Liver (tissue), 9 donors: ENCODE data around the gene UBASH3B. TPM values are rescaled to one million over a fixed set of nuclear protein-coding genes. Genes with fewer than 3 reads are reported as not detected.

Experiments used
- DNase-seq: peaks from one replicate; pipeline ENCODE4 v3.0.0-alpha.2; 2017; ENCODE audit warnings: low spot score
- H3K27ac ChIP-seq, 2 donors: one replicate each; pipeline ENCODE4 v1.7.0; 2013; ENCODE audit warnings: inconsistent platforms in 2 of 2, low read length in 2 of 2, control low read depth in 1 of 2, low read depth in 1 of 2, mild to moderate bottlenecking in 1 of 2
- H3K27me3 ChIP-seq, 4 donors: one replicate each; pipeline versions ENCODE4 v1.6.1 to v1.7.0; 2013; ENCODE audit warnings: low read length in 3 of 4, inconsistent platforms in 1 of 4, mild to moderate bottlenecking in 1 of 4, moderate library complexity in 1 of 4; ENCODE audit not compliant: control insufficient read depth in 4 of 4, insufficient read depth in 4 of 4
- H3K36me3 ChIP-seq, 4 donors: one replicate each; pipeline versions ENCODE4 v1.6.1 to v1.7.0; 2013; ENCODE audit warnings: low read length in 3 of 4, mild to moderate bottlenecking in 3 of 4, low read depth in 1 of 4, moderate library complexity in 1 of 4; ENCODE audit not compliant: control insufficient read depth in 4 of 4, insufficient read depth in 3 of 4
- H3K4me1 ChIP-seq, 4 donors: one replicate each; pipeline versions ENCODE4 v1.6.1 to v1.7.0; 2013; ENCODE audit warnings: low read length in 3 of 4, mild to moderate bottlenecking in 3 of 4, moderate library complexity in 1 of 4; ENCODE audit not compliant: control insufficient read depth in 4 of 4, insufficient read depth in 4 of 4
- H3K4me3 ChIP-seq, 3 donors: one replicate each; pipeline versions ENCODE4 v1.6.1 to v1.7.0; 2013; ENCODE audit warnings: low read length in 3 of 3, control low read depth in 1 of 3, low read depth in 1 of 3, mild to moderate bottlenecking in 1 of 3
- H3K9ac ChIP-seq, 2 donors: one replicate each; pipeline ENCODE4 v1.7.0; 2013; ENCODE audit warnings: low read length in 2 of 2, mild to moderate bottlenecking in 2 of 2, moderate library complexity in 2 of 2, control low read depth in 1 of 2, low read depth in 1 of 2
- H3K9me3 ChIP-seq, 4 donors: one replicate each; pipeline versions ENCODE4 v1.6.1 to v1.7.0; 2013; ENCODE audit warnings: low read length in 3 of 4; ENCODE audit not compliant: control insufficient read depth in 4 of 4
- ATF3 ChIP-seq: IDR thresholded peaks from 2 replicates; pipeline ENCODE4 v1.6.1; 2016; ENCODE audit warnings: antibody characterized with exemption
- EGR1 ChIP-seq, 2 donors: IDR thresholded peaks; 2 replicates each; pipeline ENCODE4 v1.6.1; 2016 to 2018; ENCODE audit warnings: antibody characterized with exemption in 2 of 2, low read depth in 2 of 2
- FOXA1 ChIP-seq: IDR thresholded peaks from 2 replicates; pipeline ENCODE4 v1.6.1; 2016; ENCODE audit warnings: antibody characterized with exemption
- FOXA2 ChIP-seq: IDR thresholded peaks from 2 replicates; pipeline ENCODE4 v1.6.1; 2016; ENCODE audit warnings: antibody characterized with exemption
- GABPA ChIP-seq, 2 donors: IDR thresholded peaks in 1 of 2; conservative IDR thresholded peaks in 1 of 2; 2 replicates each; pipeline ENCODE4 v1.6.1; 2016; ENCODE audit warnings: antibody characterized with exemption in 2 of 2, mild to moderate bottlenecking in 1 of 2, moderate library complexity in 1 of 2
- HNF4A ChIP-seq, 2 donors: conservative IDR thresholded peaks; 2 replicates each; pipeline ENCODE4 v1.6.1; 2016; ENCODE audit warnings: antibody characterized with exemption in 2 of 2, mild to moderate bottlenecking in 2 of 2
- HNF4G ChIP-seq: IDR thresholded peaks from 2 replicates; pipeline ENCODE4 v1.6.1; 2016; ENCODE audit warnings: antibody characterized with exemption
- JUND ChIP-seq, 2 donors: IDR thresholded peaks; 2 replicates each; pipeline ENCODE4 v1.6.1; 2016; ENCODE audit warnings: antibody characterized with exemption in 2 of 2
- NR2F2 ChIP-seq: IDR thresholded peaks from 2 replicates; pipeline ENCODE4 v1.6.1; 2016; ENCODE audit warnings: antibody characterized with exemption
- RXRA ChIP-seq, 2 donors: IDR thresholded peaks; 2 replicates each; pipeline ENCODE4 v1.6.1; 2017 to 2018; ENCODE audit warnings: antibody characterized with exemption in 2 of 2, mild to moderate bottlenecking in 1 of 2
- TAF1 ChIP-seq: conservative IDR thresholded peaks from 2 replicates; pipeline ENCODE4 v1.6.1; 2016; ENCODE audit warnings: antibody characterized with exemption, mild to moderate bottlenecking
- YY1 ChIP-seq: IDR thresholded peaks from 2 replicates; pipeline ENCODE4 v1.6.1; 2016; ENCODE audit warnings: antibody characterized with exemption, mild to moderate bottlenecking
- ZBTB33 ChIP-seq: IDR thresholded peaks from 2 replicates; pipeline ENCODE4 v1.6.1; 2016; ENCODE audit warnings: antibody characterized with exemption
- WGBS: extraction: QIAGEN DNeasy Blood & Tissue Kit; methylation state at CpG from one replicate; pipeline ENCODE4 v1.1.7; 2013; 5-methylcytosine and 5-hydroxymethylcytosine counted together
- polyA plus RNA-seq, 2 donors: library from polyadenylated mRNA; stranded (reverse) in 1 of 2; unstranded in 1 of 2; fragments of 200-250 nt in 1 of 2; fragments of >200 nt in 1 of 2; fragmentation: Nextera tagmentation in 1 of 2; extraction: Ambion mirVana in 1 of 2; gene quantifications; one replicate each; pipeline versions ENCODE4 v1.2.1 to v1.2.3, GENCODE V29; 2013 to 2015
- total RNA-seq, 2 donors: library from RNA; depleted of rRNA; stranded (reverse); fragments of >200 nt; gene quantifications; one replicate each; pipeline ENCODE4 v1.2.3, GENCODE V29; 2014
- TF ChIP-seq, protein P1 (sequence below): IDR thresholded peaks from 2 replicates; pipeline ENCODE4 v1.6.1; 2016; ENCODE audit warnings: antibody characterized with exemption, mild to moderate bottlenecking
- TF ChIP-seq, protein P2 (sequence below): IDR thresholded peaks from 2 replicates; pipeline ENCODE4 v1.6.1; 2016; ENCODE audit warnings: antibody characterized with exemption
- donor health status: healthy.
- donor health status: healthy.
- donor health status: healthy.
- donor health status: healthy.
- donor health status: healthy.

UBASH3B gene
- total and polyA plus RNA-seq, 4 donors: 0.48 to 5.5 (median 2.5) TPM

GRCh38 chr11:122700666-122701065, 45.1 kb downstream of the UBASH3B start (continued):
- TF ChIP-seq ZBTB33 (no peak), TAF1 (no peak), FOXA2 (no peak), RXRA (IDR thresholded peaks at IDR 0.05) (no peak), HNF4G (no peak), YY1 (no peak), GABPA (IDR thresholded peaks at IDR 0.05 in 1 of 2, conservative IDR thresholded peaks at IDR 0.05 in 1 of 2) (no peak), EGR1 (IDR thresholded peaks at IDR 0.05; ENCODE audit: low read depth in 2 of 2) (no peak), ATF3 (no peak), FOXA1 (no peak)

DNA sequence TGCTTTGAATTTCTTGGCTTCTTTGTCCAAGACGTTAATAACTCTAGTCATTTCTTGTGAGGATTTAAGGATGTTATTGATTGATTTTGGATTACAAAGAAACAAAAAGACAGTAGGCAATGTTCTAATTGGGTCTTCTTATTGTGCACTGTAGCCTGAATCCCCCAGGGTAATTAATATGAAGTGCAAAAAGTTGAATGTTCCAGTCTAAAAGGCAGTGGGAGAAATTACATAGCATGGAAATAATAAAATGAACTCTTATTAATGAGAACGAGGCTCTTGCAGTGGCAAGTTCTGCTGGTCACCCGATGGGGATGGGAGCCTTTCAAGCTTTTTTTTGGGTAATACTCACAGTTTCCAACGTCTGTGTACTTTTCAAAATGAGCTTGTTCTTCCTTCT, 45.6 kb downstream of the UBASH3B start:
- Histone ChIP-seq H3K36me3 (no peaks in the 10 kb centered on the region), H3K27ac (no peak overlapping the region), H3K4me3 (no peak overlapping the region), H3K9ac (no peak overlapping the region), H3K27me3 (no peaks in the 10 kb centered on the region), H3K9me3 (no peaks in the 10 kb centered on the region), H3K4me1 (no peaks in the 10 kb centered on the region)
- no peak for TF ChIP-seq NR2F2
- no peak for TF ChIP-seq GABPA (IDR thresholded peaks at IDR 0.05 in 1 of 2, conservative IDR thresholded peaks at IDR 0.05 in 1 of 2)
- TF ChIP-seq ATF3: no peak
- TF ChIP-seq, protein P1, sequence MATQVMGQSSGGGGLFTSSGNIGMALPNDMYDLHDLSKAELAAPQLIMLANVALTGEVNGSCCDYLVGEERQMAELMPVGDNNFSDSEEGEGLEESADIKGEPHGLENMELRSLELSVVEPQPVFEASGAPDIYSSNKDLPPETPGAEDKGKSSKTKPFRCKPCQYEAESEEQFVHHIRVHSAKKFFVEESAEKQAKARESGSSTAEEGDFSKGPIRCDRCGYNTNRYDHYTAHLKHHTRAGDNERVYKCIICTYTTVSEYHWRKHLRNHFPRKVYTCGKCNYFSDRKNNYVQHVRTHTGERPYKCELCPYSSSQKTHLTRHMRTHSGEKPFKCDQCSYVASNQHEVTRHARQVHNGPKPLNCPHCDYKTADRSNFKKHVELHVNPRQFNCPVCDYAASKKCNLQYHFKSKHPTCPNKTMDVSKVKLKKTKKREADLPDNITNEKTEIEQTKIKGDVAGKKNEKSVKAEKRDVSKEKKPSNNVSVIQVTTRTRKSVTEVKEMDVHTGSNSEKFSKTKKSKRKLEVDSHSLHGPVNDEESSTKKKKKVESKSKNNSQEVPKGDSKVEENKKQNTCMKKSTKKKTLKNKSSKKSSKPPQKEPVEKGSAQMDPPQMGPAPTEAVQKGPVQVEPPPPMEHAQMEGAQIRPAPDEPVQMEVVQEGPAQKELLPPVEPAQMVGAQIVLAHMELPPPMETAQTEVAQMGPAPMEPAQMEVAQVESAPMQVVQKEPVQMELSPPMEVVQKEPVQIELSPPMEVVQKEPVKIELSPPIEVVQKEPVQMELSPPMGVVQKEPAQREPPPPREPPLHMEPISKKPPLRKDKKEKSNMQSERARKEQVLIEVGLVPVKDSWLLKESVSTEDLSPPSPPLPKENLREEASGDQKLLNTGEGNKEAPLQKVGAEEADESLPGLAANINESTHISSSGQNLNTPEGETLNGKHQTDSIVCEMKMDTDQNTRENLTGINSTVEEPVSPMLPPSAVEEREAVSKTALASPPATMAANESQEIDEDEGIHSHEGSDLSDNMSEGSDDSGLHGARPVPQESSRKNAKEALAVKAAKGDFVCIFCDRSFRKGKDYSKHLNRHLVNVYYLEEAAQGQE: no peak
- TF ChIP-seq HNF4A (conservative IDR thresholded peaks at IDR 0.05): no peak
- no peak for TF ChIP-seq JUND (IDR thresholded peaks at IDR 0.05)
- TF ChIP-seq EGR1 (IDR thresholded peaks at IDR 0.05; ENCODE audit: low read depth in 2 of 2): no peak
- TF ChIP-seq, protein P2, sequence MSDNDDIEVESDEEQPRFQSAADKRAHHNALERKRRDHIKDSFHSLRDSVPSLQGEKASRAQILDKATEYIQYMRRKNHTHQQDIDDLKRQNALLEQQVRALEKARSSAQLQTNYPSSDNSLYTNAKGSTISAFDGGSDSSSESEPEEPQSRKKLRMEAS: no peak
- DNase-seq: no peak
- 65% methylated on average over 4 of the region's 4 CpGs for WGBS
